HG03558 (cell line): ENCODE results near the gene PCSK2.

Experiments used
- ATAC-seq: cut with Tn5 transposase; IDR thresholded peaks from one replicate; pipeline ENCODE4 v1.9.1; 2021; ENCODE audit warnings: moderate number of reproducible peaks; ENCODE audit not compliant: unreplicated experiment; ENCODE audit errors: extremely low read depth

Gene PCSK2

DNA sequence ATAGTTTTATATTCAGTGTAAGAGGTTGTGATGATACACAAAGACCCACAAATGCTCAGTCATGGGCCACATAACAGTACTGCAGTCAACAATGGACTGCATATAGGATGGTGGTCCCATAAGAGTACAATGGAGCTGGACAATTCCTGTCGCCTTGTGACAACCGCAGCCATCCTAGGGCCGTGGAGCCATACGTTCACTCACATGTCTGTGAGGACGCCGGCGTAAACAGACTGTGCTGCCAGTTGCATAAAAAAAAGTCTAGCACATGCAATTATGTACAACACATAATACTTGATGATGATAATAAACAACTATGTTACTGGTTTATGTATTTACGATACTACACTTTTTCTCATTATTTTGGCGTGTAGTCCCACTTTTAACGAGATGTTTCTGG is 273.4 kb downstream of the PCSK2 start:
- no peak for ATAC-seq

DNA sequence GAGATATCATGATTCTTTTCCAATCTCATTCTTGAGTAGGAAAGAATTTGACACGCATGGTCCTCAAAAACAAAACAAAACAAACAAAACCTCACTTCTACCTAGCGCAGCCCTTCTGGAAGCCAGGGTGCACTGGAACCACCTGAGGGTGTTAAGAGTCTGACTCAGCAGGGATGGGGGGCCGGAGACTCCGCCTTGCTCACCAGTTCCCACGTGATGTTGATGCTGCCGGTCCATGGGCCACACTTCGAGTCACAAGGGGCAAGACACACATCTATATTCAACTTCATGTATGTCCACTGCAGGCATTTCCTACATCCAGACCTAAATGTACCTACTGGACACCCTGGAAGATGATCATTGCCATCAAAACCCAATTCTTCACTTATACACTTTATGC is 274.0 kb downstream of the PCSK2 start:
- no peak for ATAC-seq

DNA sequence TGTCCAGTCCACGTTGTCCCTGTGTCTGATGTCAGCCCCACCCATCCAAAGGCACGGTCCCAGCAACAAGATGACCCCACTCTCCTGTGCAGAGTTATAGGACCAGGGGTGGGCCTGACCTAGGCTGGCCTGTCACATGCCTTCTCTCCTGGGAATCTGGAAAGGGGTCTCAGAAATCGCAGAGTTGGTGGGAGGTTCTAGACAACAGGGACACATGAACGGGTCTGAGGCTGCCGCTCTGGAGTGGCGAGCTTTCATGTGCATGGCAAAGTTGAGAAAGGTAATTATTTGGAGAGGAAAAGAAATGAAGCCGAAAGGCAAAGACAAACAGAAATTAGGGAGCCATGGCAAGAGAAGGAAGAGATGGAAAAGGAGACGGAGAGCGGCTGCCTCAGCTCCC is 274.9 kb downstream of the PCSK2 start:
- no peak for ATAC-seq

DNA sequence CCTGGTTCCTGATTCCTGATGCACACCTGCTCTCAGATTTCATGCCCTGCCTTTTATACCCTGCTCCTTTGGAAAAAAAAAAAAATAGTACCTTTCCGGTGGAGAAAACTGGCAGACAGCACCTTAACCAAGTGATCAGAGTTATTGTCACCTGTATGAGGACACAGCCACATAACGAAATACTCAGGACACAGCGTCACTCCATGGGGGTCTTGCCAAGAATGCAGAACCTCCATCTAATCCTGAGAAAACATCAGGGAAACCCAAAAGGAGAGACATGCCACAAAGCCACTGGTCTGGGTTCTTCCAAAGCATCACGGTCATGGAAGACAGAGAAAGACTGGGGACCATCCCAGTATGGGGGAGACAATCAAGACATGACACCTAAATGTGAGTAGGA is 275.3 kb downstream of the PCSK2 start:
- ATAC-seq, result no peak

DNA sequence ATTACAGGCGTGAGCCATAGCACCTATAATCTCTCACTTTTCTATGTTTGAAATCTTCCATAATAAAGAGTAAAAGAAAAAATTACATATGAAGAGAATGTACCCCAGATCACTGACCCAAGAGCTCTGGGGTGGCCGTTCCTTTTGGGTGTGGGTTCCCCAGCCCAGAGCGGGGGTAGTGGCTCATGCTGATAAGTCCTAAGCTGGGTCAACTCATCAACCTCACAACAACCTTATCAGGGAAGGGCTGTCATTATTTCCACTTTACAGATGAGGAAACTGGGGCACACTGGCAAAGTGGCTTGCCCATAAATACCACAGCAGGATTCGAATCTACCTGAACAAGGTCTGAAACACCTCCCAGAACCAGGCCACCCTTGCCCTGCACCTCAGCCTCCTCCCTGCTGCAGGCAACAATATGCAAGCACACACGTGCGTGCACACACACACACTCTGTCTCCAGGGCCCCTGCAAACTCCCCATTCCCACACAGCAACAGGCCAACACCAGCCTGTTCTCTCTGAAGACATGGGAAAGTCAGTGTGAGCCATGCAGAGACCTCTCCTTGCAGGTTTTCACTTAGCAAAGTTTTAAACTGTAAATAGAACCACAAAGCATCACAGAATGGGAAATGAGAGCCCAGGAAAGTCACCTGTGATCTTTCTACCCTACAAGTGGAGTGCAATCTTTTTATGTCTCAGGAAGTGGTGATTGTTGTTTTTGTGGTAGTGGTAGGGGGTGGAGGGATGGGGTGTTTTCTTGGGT is 276.6 kb downstream of the PCSK2 start:
- ATAC-seq, result no peak

DNA sequence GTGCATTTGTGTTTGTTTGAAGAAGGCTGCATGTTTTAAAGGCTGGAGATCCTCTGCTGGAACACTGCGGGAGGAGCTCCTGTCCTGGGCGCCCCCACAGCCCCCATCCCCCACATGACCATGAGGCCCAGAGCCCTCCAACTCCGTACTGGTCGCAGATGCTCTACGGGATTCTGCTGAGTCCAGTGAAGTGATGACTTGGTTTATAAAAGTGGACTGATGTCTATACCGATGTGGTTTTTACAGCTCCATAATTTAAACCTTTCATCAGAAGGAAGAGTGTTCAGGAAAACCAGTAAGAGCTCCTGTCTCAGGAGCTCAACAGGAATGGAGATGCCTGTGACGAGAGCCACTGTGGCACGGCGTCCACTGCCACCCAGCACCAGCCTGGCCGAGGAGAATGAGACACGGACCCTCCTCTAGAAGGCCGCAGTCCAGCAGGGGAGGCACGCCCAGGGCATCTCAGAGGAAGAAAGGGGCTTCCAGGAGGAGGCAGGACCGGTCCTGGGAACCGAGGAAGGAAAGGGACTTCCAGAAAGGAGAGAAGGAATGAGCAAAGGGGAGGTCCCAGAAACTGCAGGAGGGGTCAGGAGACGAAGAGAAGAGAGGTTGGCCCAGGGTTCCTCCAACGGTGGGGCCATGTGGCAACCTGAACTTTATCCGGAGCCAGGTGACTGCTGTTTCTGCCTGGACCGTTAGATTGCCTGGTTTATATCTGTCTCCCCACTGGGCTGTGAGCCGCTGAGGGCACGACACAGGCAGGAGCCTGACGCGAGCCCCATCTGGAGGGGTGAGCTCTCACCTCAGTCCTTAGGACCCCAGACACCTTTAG is 277.4 kb downstream of the PCSK2 start:
- ATAC-seq, result no peak

DNA sequence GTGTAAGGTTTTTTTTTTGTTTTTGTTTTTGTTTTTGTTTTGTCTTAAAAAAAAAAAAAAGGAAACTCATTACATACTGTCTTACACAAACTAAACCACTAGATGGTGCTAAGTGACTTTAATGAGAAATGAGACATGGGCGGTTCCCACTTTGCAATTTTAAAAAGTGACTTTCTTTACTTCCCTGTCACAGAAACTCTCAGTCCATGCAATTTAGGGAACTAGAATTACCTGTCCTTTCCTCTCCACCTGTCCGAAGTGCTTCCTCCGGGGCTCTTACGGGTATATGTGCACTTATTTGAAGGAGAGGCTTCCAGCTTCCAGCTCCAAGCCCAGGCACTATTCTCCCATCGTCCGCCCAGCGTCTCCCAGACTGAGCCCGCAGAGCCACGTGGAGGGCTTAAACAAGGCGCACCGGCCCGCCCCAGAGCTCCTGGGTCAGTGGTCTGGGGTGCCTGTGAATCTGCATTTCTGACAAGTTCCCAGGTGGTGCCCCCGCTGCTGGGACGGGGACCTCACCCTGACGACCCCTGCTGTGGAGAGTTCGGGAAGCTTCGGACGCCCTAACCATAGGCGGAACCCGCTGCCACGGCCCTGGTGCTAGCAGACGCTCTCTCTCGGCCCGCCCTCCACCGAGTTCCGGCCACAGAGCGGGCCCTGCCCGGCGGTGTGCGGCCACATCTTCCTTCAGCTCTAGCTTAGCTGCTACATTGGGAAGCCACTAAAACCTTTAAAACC is 278.2 kb downstream of the PCSK2 start:
- ATAC-seq, result peak; percentile 47

DNA sequence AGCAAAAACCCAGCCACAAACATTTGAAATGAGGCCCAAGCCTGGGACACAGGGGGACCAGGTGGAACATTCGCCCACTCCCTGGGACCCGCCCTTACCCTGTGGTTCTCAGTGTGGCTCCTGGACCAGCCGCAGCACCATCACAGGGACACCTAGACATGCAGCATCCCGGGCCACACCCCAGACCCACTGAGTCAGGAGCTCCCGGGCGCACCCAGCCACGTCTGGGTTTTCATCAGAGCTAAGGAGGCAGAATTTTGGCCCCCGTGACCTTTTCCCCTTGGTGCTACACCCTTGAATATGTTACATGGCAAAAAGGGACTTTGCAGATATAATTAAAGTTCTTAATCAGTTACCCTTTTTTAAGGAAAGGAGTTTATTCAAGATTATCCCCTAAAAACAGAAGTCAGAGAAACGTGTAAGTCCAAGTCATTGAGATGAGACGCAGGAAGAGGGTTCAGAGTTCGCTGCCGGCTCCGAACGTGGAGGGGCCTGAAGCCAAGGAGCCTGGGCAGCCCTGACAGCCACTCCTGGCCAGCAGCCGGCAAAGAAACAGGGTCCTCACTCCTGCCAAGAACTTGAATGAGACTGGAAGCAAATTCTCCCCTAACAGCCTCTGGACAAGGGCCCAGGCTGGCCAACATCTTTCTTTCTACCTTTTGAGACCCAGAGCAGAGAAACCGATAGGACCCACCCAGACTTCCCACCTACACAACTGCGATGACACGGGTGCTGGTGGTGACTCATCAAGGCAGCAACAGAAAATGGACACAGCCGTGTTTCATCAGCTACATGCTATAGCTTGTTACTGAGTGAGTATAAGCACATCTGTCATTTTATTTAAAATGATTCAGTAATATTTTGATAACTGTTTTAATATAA is 279.0 kb downstream of the PCSK2 start:
- ATAC-seq, result no peak

DNA sequence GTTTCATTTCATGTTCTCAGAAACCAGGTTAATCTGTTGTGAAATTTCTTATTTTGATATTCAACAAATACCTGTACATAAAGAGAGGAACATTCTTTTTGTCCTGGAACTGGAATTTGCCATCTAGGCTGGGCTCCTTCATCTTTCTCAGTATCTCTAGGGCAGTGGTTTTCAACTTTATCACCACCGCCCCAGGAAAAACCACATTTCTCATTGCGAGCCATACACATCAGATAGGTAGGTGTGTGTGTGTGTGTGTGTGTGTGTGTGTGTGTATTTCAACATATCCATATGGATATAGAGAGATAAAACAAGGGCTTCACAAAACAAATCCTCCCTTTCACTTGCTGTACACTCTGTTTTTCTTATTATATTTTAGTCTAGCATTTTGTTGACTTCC is 280.2 kb downstream of the PCSK2 start:
- no peak for ATAC-seq

DNA sequence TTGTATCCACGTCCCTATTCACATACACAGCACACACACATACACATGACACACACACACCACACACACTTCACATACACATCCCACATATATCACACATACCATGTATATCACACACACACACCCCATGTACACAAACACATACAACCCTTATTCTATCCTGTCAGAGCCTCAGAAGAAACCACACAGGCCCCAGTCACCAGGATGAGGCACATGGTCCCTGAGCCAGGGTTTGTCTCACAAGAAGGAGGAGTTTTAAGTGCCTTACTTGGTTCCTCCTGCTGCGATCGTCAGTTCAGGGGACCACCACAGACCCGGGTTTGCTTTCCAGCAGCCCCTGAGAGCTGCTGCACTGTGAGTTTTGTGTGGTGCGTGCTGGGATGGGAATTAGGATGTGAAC is 280.7 kb downstream of the PCSK2 start:
- ATAC-seq, result no peak

DNA sequence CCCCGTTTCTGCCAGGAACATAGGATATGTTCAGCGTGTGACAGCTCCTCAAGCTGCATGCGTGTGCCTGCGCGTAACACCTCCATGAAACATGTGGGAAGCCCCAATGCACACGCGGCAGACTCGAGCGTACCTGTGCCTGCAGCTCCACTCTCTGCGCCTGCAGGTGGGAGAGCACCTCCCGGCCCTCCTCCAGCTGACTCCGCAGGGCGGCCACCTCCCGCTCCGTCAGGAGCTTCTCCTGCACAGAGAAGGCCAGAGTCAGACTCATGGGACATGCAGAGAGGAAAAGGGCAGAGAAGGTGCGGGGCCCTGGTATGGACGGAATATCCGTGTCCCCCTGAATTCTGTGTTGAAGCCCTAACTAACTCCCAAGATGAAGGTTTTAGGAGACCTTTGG is 281.9 kb downstream of the PCSK2 start:
- ATAC-seq, result no peak

DNA sequence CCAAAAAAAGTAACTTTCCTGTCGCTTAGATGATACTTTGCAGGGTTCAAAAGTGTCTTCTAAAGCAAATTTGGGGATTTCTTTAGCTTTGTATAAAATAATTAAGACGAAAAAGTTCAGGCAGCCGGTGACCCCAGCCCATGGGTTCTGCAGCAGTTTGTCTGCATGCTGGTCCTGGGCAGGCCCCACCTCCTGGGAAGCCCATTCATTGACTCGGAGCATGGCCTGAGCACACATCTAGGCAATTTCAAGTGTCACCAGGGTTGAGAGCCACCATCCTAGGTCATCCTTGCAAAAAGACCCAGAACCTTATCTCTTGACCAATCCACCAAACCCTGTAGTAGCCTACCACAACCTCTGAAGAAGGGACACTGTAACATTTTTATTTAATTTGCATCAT is 283.7 kb downstream of the PCSK2 start:
- no peak for ATAC-seq

DNA sequence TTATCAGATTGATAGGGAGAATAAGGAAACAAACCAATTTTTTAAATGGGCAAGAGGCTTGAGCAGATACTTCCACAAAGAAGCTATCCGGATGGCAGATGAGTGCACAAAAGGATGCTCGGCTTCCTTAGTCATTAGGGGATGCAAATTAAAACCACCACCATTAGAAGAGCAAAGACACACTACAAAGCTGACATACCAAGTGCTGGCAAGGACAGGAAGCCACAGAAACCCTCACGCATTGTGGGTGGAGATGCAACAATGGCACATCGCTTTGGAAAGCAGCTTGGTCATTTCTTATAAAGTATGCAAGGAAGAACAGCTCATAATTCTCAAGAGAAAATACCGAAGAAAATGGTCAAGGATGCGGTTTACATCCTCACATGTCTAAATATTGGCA is 284.6 kb downstream of the PCSK2 start:
- ATAC-seq, result no peak

DNA sequence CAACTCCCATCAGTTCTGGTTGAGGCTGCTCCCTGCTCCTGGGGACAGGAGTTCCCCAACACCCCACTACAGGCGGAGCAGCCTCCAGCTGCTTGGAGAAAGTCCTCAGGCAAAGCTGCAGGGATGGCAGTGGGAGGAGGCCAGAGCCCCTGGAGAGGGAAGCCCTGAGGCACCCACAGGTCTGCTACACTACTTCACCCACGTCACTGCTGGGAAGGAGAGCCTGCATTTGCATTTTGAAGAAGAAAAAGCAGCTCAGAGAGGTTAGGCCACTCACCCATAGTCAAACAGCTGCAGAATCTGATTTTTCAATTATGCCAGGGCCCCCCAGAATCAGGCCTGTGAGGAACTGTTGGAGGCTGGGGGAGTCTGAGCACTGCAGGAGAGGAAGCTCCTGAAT is 287.1 kb downstream of the PCSK2 start:
- ATAC-seq, result no peak

DNA sequence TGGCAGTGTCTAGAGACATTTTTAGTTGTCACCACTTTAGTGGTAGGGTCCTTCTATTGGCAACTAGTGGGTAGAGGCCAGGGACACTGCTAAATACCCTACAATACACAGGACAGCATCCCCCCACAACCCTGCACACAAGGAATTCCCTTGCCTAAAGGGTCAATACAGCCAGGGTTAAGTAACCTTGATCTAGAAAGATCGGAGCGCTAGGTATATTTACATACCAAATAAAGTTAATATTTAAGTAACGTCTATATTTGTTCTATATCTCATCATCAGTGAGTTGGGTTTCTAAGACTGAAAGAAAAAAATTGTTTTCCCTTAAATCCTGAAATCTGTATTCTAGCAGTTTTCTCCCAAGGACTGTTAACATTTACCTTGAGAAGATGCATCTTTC is 288.2 kb downstream of the PCSK2 start:
- no peak for ATAC-seq

DNA sequence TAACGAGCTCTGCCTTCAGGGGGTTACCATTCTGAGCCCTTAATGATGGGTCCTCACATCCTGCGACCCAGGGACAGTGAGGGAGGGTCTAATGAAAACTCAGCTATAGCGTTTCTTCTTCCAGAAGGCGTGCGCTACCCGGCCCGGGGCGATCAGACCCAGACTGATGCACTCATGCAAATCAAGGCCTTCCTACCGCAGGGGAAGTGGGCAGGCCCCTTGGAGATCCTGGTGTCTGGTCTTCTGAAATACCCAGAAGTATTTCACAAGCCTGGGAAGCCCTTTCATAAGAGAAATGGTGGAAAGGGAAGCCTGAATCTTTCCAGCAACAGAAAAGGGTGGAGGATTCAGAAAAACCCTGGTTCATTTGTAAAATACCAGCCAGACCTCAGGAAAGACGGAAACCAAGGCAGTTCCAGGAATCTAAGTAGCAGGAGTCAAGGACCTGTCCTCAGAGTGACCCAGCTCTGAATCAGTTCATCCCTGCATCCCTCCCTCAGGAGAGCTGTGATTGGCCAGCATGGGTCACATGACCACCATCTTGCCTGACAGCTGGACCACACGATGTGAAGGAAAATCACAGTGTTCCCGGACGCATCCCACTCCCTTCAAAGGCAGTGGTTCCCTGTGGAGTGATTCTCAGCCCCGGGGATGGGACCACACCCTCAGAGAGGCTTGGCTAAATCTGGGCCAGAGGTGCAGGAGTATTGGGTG is 291.7 kb downstream of the PCSK2 start:
- no peak for ATAC-seq

DNA sequence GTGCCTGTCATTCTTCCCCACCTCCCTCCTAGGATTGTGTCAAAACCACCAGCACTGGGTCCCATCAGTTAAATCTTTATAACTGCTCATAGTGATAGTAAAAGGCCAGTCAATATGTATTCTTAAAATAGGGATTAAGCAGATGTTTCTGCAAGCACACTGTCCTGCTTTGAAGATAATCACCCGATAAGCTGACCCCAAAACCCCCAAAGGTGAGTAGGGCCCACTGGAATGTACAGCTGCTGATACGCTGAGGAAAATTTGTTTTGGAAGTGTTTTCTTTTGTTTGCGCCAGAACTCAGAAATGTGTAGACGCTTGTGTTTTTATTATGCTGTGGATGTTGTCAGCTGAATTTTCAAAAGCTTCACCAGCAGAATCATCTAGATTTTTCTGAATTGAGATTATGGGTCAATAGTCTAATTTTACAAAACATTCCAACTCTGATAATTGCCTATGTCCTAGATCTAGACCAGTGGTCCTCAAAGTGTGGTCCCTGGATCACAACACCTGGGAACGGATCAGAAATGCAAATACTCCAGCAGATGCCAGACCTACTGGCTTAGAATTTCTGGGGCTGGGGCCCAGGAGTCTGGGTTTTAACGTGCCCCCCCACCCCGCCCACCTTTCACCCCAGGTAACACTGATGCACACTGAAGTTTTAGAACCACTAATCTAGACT is 292.9 kb downstream of the PCSK2 start:
- no peak for ATAC-seq

DNA sequence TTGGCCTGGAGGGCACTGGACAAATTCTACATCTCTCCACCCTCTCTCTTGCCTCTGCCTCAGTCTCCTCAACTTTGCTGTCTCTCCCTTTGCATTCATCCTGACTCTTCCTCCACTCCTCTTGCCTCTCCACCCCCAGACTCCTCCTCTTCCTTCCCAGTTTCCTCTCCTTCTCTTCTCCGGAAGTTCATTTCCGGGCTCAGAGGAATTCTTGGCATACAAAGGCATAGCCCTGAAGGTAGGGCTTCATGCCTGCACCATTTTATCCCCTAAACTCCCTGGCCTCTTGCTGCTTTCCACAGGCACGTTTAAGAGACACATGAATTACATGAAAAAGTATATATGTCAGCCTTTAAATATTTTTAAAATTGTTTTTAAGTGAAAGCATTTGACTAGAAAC is 293.7 kb downstream of the PCSK2 start:
- no peak for ATAC-seq

DNA sequence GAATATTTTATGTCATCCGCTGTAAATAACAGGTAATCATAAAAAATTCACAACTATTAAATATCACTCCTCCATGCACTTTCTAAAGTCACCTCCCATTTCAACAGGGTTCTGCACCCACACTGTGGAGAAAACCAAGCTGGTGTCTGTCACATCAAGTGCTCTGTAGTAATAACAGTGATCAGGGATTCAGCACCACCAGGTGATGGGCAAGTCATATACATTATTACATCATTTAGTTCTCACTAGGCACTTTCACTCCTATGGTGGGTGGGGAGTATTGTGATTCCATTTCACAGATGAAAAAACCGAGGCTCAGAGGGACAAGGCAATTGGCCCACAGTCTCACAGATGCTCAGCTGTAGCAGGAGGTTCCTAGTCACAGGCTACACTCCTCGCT is 295.7 kb downstream of the PCSK2 start:
- no peak for ATAC-seq
